GM21515 (cell line): ENCODE measurements around the gene TEFM.
"Not testable (repeated sequence)": the region's sequence is repeated elsewhere in the genome, so short reads cannot be mapped to it uniquely, and the experiment has no call there.

Source experiments
- ATAC-seq: cut with Tn5 transposase; IDR thresholded peaks from one replicate; pipeline ENCODE4 v1.9.1; 2021; ENCODE audit not compliant: unreplicated experiment

Gene TEFM, protein sequence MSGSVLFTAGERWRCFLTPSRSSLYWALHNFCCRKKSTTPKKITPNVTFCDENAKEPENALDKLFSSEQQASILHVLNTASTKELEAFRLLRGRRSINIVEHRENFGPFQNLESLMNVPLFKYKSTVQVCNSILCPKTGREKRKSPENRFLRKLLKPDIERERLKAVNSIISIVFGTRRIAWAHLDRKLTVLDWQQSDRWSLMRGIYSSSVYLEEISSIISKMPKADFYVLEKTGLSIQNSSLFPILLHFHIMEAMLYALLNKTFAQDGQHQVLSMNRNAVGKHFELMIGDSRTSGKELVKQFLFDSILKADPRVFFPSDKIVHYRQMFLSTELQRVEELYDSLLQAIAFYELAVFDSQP

DNA sequence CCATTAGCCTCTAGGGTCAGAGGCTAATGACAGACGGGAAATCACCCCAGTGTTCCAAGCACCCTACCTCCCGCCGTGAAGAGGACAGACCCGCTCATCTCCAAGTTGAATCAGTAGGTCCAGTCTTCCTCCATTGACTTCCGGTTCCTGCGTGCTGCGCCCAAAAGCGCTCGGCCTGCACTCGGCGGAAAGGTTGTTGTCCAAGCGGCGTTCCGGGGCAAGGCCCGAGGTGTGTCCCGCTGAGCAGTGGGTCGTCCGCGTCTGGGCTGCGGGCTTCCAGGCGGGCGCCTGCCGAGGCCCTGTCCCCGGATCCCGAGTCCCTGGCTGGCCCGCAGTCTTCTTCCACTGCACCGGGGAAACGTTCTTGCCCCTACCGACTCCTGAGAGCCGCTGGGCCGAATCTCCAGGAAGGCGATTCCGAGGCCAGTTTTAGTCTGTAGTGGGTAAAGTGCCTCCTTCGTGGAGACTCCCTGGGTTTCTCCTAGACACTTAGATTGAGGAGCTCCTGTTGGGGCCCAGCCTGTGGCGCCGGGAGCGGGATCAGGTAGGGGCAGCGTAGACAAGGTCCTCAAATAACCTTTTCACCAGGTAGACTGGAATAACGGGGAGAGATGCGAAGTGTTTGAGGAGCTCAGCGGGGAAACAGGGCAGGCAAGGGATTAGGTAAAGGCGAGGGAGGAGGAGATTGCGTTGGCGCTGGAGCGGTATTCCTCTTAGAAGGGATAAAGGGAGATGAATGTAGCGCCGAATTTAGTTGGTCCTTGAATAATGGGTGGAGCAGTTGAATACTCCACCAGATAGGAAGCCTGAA lies at the start of gene TEFM:
TEFM (minus strand) TSS at position 138 of the 811 bp plus-strand sequence; CDS start at position 98, 40 bp downstream.
- peak; percentile 84 for ATAC-seq

GRCh38 chr17:30954046-30954830 lies 48.2 kb upstream of the TEFM start:
- ATAC-seq: no peak

DNA sequence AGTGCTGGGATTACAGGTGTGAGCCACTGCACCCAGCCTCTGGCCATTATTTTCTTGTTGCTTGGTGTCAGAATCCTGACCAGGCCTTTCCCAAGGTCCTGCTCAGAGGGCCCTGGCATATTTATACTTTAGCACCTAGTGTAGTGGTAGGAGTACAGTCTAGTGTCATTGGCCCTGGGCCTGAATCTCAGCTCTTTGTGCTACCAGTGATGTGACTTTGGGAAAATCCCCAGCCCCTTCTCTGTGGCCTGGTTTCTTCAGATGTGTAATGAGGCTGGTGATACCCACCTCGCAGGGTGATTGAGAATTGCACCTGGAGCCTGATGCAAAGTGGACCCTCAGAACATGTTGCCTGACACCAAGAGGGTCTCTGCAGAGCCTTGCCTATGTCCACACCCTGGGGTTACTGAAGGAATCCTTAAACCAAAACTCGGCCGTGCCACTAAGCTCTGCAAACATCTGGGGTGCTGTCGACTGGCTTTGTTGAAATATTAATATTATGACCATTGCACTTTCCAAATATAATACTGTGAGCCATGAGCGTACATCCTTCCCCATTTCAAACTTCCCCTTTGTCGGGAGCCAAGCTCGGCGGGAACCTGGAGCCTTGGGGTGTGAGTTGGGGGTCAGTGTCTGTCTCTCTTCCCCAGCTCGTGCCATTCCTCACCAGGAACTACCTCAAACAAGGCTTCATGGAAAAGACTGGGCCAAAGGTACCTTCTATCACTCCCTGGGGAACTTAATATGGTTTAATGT lies 46.8 kb upstream of the TEFM start:
- no peak for ATAC-seq

DNA sequence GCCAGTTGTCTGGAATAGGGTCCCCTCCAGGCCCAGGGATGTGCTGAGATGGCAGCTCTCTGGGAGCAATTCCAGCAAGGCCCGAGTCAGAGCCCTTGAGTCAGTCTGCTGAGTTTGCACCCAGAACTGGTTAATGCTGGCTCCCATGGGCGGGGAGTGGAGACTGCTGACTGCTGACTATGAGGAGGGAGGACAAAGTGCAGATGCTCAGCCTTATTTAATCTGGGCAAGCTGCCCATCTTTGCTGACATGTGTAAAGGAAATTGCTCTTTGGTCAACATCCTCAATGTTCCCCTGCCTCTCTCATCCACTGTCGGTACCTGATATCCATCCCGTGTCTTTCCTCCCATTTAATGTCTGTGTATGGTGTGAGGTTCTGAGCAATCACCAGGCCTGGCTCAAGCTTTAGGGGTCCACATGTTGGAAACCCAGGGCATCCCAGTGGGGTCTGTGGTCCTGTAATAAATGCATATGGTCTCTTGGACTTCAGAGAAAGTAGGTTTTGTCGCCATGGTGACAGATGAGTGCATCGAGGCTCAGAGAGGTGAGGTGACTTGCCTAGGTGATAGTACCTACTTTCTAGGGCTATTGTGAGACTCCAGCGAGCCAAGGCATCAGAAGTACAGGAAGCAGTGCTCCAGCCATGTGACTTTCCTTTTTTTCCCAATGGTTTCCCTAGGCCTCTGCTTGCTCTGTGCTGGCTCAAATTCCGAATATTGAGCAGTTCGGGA lies 44.8 kb upstream of the TEFM start:
- no peak for ATAC-seq

GRCh38 chr17:30950189-30950588 lies 44.2 kb upstream of the TEFM start:
- no peak for ATAC-seq

DNA sequence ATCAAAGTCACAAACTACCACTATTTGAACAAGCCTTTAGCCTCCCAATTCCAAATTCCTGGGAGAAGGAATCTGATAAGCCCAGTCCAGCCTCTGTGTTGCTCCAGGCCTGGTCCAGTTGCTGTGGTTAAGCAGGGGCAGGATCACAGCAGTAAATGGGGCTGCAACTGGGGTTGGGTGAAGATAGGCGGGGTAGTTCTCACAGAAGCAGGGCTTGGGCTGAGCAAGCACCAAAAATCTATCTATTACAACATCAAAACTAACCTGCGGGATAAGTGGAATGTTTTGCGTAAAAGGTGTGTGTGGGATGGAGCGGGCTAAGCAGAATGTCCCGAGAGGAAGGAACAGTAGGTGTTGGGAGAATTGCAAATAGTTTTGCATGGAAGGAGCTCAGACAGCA lies 41.8 kb upstream of the TEFM start:
- ATAC-seq: no peak

DNA sequence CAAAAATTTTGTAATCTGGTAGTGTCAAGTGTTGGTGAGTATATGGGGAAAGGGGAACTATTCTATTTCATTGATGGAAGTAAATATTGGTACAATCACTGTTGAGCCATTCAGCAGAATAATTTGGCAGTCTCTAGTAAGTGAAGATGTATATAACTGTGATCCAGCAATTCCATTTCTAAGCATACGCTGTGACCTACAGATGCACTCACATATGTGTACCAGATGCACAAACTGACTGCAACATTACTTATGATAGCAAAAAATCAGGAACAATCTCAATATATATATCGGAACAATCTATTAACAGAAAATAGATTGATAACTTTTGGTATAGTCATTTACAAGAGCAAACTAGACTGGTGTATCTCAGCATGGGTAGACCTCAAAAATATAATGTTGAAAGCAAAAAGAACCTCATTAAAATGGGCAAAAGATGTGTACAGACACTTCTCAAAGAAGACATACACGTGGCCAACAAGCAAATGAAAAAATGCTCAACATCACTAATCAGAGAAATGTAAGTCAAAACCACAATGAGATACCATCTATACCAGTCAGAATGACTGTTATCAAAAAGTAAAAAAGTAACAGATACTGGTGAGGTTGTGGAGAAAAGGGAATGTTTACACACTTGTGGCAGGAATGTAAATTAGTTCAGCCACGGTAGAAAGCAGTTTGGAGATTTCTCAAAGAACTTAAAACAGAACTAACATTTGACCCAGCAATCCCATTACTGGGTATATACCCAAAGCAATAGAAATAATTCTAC lies 36.5 kb upstream of the TEFM start:
- ATAC-seq: no peak

DNA sequence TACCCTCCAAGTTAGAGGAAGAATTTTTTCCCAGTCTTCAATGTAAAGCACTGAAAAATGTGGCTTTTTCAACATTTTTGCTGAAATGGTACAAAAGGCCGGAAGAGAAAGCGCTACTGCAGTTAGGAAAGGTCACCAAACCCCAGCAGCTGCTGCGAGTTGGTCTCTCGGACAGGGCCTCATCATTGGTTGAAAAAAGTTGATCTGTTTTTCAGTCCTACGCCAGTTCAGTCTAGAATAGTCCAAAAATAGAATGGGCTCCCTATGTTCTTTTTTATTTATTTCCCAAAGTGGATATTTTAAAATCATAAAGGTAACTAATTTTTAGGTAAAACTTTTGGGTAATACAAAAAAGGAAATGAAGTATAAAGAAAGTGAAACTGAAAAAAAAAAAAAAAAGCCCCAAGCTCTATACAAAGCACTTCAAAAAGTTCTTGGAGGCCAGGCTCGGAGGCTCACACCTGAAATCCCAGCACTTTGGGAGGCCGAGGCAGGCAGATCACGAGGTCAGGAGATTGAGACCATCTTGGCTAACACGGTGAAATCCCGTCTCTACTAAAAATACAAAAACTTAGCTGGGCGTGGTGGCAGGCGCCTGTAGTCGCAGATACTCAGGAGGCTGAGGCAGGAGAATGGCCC lies 33.1 kb upstream of the TEFM start:
- ATAC-seq: no peak

DNA sequence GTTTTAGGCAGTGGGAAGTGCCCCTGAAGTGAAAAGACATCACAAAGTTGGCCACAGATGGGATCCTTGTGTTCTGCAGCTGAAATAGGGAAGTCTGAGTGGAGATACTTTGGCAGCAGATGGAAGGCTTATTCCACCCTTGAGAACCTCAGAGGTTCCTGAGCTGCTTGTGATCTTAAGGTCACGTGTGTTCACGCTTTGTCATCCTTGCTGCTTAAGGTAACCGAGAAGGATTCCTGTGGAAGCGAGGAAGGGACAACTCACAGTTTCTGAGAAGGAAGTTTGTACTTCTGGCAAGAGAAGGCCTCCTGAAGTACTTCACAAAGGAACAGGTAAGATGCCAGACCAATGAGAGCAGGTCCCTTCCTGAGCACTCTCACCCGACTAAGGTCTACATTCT lies 27.9 kb upstream of the TEFM start:
- no peak for ATAC-seq

DNA sequence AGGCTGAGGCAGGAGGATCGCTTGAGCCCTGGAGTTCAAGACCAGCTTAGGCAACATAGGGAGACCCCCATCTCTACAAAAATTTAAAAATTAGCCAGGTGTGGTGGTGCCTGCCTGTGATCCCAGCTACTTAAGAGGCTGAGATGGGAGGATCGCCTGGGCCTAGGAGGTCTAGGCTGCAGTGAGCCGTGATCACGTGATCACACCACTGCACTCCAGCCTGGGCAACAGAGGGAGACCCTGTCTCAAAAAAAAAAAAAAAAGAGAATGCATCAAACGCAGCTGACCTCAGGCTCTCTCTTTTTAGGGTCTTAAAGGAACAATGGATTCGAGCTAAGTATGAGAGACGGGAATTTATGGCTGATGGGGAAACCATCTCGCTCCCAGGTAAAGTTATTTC lies 25.5 kb upstream of the TEFM start:
- ATAC-seq: not testable (repeated sequence)

- ATAC-seq: no peak
Measured at GRCh38 chr17:30930495-30930894, 24.5 kb upstream of the TEFM start.

DNA sequence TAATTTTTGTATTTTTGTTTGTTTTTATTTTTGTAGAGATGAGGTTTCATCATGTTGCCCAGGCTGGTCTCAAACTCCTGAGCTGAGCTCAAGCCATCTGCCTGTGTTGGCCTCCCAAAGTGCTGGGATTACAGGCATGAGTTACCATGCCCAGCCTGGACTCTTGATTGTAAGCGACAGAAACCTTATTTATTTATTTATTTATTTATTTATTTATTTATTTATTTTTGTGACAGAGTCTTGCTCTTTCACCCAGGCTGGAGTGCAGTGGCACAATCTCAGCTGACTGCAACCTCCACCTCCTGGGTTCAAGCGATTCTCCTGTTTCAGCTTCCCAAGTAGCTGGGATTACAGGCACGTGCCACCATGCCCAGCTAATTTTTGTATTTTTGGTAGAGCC lies 23.8 kb upstream of the TEFM start:
- not testable (repeated sequence) for ATAC-seq

DNA sequence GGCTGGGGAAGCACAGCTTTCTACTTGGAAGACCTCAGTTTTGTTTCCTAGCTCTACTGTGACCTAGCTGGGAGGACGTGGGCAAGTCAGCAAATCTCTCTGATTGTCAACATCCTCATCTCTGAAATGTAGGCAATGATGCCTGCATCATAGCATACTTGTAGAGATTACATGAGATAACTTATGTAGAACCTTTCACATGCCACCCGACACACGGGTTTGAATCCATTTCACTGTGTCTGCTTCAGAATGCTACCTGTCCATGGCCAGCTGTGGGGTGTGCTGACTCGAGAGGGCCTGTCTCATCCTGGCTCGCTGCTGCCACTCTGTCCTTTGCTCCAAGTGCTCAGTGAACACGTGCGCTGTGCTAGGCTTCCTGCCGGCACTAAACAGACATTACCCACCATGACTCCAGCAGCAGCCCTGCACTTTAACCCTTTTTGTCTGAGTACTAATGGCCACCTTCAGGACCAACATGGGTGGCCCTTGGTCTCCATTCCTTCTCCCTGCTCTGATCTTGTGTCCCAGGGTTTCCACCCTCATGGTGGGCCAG lies 23.1 kb upstream of the TEFM start:
- no peak for ATAC-seq

- ATAC-seq: no peak
Measured at GRCh38 chr17:30928584-30928983, 22.5 kb upstream of the TEFM start.

GRCh38 chr17:30927756-30928155 lies 21.7 kb upstream of the TEFM start:
- ATAC-seq: no peak

- ATAC-seq: no peak
Measured at GRCh38 chr17:30926516-30926915, 20.5 kb upstream of the TEFM start.

DNA sequence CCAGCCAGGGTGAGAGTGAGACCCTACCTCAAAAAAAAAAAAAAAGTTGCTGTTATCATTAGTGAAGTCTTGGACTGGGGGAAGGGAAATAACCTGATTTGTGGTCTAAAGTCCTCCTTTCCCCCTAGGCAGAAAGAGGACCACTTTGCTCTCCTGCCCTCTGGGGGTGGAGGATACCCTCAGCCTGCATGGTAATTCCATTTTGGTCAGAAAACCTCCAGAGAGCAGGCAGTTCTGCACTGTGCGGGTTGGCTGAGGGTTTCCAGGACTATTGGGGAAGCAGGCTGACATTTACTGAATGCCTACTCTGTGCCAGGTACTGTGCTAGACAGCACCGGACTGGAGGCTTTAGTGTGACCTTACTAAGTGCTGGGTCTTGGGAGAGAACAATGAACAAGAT lies 18.3 kb upstream of the TEFM start:
- ATAC-seq: no peak

DNA sequence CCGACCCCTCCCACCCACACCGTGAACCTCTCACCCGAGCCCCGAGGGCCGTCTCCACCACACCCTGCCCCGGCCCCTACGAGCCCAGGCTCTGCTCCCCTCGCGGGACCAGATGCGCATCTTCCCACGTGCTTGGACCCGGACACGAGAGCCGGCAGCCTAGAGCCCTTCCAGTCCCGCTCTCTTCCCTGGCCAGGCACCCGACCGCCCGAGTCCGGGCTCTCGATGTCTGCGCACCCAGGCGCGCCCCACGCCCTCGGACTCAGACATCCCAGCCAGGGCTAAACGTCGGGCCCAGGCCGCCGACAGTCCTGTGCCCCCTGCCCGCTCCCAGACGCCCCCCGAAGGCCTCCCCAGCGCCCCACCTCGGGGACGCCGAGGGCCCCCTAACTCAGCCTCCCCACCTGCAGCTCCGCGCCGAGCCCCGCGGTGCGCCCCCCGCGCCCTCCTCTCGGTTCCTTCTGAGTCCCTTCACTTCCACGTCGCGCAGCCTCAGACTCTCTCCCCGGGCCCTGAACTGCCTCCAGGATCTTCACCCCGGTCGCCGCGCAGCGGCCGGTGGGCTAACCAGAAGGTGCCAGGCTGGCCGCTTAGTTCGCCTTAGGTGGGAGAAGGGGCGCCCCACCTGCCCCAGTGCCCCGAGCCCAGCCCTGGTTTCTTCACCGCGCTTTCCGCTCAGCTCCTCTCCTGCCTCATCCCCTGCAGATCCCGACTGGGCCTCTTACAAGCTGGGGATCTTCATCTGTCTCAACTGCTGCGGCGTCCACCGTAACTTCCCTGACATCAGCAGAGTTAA lies 16.4 kb upstream of the TEFM start:
- ATAC-seq: no peak
